B cell (primary cell): ENCODE measurements around the gene GFOD1.

Source experiments
- CTCF ChIP-seq: fragments of 200-600 bp; IDR thresholded peaks from one replicate; pipeline ENCODE4 v1.8.0; 2022; ENCODE audit warnings: antibody characterized with exemption, mild to moderate bottlenecking
- EZH2 ChIP-seq: IDR thresholded peaks from 2 replicates; pipeline ENCODE4 v1.6.1; 2012; ENCODE audit warnings: borderline replicate concordance, low read depth, mild to moderate bottlenecking, moderate library complexity, low read length; ENCODE audit not compliant: insufficient read depth, poor library complexity, severe bottlenecking

GRCh38 chr6:13523826-13524622 lies 36.6 kb upstream of the GFOD1 start:
- no peak for TF ChIP-seq EZH2
- TF ChIP-seq CTCF, result no peak
